Astrocyte (in vitro differentiated cells and primary cell): ENCODE results near the gene ASB6.

ENCODE experiments used
- CTCF ChIP-seq: IDR thresholded peaks from 2 replicates; pipeline ENCODE4 v1.5.1; 2011; ENCODE audit warnings: low read depth, mild to moderate bottlenecking, inconsistent platforms, low read length, moderate library complexity; ENCODE audit not compliant: insufficient read depth
- EZH2 ChIP-seq: IDR thresholded peaks from 2 replicates; pipeline ENCODE4 v1.6.1; 2012; ENCODE audit warnings: mild to moderate bottlenecking, low read length, inconsistent platforms; ENCODE audit not compliant: insufficient read depth

GRCh38 chr9:129688285-129689043 is 46.5 kb upstream of the ASB6 start:
- TF ChIP-seq CTCF, result no peak
- no peak for TF ChIP-seq EZH2
